ENCODE data around the gene PPARA.

The PPARA gene

DNA sequence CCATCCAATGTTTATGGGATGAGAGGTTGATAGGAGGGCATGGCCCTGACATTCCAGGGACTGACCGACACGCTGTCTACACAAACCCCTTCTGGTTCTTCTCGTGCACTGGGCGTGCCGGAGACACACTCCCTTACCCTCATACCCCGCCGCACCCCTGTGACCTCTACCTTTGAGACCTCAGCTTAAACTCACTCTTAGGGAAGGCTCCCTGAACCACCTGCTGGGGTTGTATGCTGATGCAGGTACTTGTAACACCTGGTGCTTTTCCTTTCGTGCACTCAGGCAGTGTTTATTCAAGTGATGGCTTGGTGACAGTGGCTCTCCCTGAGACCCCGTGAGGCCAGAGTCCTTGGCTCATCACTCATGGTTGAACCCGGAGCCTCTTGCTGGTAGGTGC lies 12.0 kb downstream of the PPARA start:
- Mint-ChIP-seq H3K9me3 (no peaks in the 10 kb centered on the region), H3K27ac (no peak overlapping the region), H3K4me3 (no peak overlapping the region), H3K36me3 (peaks cover 37% of the 10 kb centered on the region), H3K27me3 (no peaks in the 10 kb centered on the region), H3K4me1 (peaks cover 4% of the 10 kb centered on the region)
- no peak for ATAC-seq

DNA sequence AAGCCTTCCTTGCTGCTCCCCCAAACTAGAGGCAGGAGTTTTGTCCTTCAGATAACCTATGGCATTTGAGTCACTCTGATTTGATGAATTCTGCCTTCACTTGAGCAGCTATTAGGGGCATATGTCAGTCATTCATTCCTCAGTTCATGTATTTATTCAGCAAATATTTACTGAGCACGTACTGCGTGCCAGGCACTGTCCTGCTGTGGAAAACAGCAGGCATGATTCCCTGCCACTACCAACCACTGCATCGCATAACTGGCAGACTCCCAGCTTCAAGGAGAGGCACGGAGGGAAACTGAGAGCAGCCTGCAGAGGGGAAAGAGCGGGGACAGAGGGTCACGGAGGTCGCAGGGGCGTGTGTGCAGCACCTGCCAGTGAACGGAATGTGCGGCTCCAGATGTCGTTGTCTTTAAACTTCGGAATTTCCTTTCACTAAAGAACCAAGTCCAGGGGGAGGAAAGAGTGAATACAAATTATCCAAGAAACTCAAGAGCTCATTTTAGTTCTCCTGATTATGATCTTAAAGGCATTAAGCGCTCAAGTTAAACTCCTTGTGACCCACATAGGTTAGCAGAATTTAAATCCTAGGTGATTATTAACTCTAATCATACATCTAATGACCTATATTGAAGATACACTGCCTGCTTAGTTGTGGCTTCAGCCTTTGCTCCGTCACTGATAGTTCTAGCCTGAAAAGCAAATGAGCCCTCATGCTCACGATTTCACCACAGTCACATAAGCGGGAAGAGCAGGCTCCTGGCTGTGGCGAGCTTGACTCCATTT lies 12.6 kb downstream of the PPARA start:
- H3K4me1 Mint-ChIP-seq = peaks cover 4% of the 10 kb centered on the region
- no peak overlapping the region for H3K27ac Mint-ChIP-seq
- peaks cover 30% of the 10 kb centered on the region for H3K36me3 Mint-ChIP-seq
- ATAC-seq = no peak
- no peaks in the 10 kb centered on the region for H3K27me3 Mint-ChIP-seq
- no peaks in the 10 kb centered on the region for H3K9me3 Mint-ChIP-seq
- H3K4me3 Mint-ChIP-seq = no peak overlapping the region

- no peaks in the 10 kb centered on the region for H3K27me3 Mint-ChIP-seq
- no peak overlapping the region for H3K4me3 Mint-ChIP-seq
- ATAC-seq = no peak
- H3K36me3 Mint-ChIP-seq = peaks cover 30% of the 10 kb centered on the region
- no peaks in the 10 kb centered on the region for H3K9me3 Mint-ChIP-seq
- peaks cover 4% of the 10 kb centered on the region for H3K4me1 Mint-ChIP-seq
- no peak overlapping the region for H3K27ac Mint-ChIP-seq
These were observed 13.2 kb downstream of the PPARA start for GRCh38 chr22:46163557-46163888.

DNA sequence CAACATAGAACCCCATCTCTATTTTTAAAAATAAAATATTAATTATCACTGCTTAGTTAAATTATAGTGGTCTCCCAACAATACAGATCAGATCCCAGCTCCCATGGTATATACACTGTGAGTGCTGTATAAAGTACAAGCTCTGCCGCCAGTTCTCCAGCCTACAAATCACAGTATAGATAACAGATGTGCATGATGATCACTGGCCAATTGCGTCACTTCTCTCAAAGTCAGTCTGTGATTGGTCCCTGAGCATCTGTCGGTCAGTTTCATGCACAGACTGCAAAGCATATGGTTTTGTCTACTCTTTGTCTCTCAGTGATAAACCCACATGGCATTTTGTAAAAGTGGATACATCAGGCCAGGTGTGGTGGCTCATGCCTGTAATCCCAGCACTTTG lies 15.7 kb downstream of the PPARA start:
- Mint-ChIP-seq H3K4me3 (no peak overlapping the region), H3K27ac (no peak overlapping the region), H3K27me3 (no peaks in the 10 kb centered on the region), H3K9me3 (no peaks in the 10 kb centered on the region), H3K36me3 (peaks cover 16% of the 10 kb centered on the region), H3K4me1 (peaks cover 8% of the 10 kb centered on the region)
- ATAC-seq = no peak

DNA sequence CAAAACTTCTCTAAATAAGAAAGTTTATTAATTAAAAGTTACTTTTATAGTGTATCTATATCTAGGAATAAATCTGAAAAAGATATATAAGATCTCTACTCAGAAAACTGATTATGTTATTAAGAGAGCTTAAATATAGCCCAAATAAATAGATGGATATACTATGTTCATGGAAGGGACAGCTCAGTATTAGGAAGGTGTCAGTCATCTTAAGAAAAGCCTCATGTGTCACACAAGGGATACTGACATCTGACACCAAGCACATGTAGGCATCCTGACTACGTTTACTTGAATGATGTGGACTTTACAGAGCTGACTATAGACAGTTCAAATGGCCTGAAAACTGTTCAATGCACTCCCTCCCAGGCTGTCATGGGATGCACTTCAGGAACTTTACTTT lies 19.3 kb downstream of the PPARA start:
- H3K4me1 Mint-ChIP-seq = peaks cover 31% of the 10 kb centered on the region
- no peak for ATAC-seq
- H3K27me3 Mint-ChIP-seq = no peaks in the 10 kb centered on the region
- no peaks in the 10 kb centered on the region for H3K9me3 Mint-ChIP-seq
- H3K4me3 Mint-ChIP-seq = no peak overlapping the region
- peaks cover 17% of the 10 kb centered on the region for H3K36me3 Mint-ChIP-seq
- no peak overlapping the region for H3K27ac Mint-ChIP-seq

DNA sequence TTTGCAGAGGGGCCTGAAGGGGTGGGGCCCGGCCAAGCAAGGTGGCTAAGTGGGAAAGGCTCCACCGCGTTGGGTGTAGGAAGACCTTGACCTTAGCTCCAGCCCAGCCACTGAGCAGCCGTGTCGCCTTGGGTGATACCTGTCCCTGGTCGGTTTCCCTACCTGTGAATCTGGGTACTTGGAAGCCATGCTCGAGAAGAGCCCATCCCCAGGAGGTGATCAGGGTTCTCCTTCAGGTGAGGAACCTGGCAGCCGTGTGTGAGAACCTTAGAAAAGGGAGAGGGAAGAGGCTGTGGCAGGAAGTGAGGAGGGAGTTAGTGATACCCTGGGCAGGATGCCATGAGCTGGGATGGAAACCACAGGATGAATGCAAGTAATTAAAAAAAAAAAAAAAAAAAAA lies 21.6 kb downstream of the PPARA start:
- no peaks in the 10 kb centered on the region for H3K27me3 Mint-ChIP-seq
- peaks cover 23% of the 10 kb centered on the region for H3K36me3 Mint-ChIP-seq
- no peaks in the 10 kb centered on the region for H3K9me3 Mint-ChIP-seq
- no peak overlapping the region for H3K4me3 Mint-ChIP-seq
- peaks cover 31% of the 10 kb centered on the region for H3K4me1 Mint-ChIP-seq
- no peak for ATAC-seq
- no peak overlapping the region for H3K27ac Mint-ChIP-seq

DNA sequence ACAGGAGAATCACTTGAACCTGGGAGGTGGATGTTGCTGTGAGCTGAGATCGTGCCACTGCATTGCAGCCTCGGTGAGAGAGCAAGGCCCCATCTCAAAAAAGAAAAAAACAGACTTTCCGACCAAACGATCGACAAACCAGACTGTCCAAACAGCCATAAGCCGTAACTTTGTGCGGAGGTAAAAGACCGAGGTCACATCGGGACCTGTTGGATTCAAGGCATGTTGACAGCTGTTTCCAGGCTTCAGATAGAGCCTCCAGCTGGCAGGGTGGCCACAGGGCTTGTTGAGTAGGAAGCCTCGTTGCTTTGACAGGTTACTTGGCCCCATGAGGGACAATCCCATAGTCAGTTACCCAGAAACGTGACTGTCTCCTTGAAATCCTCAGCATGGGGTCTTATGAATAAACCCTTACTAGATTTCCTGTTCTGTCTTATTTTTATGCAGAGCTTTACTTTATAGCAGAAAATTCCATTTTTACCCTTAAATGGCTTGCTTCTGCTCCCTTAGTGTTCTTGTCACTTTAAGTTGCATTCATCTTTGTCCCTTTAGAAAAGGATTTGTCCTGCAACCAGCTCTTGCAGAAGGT lies 22.3 kb downstream of the PPARA start:
- H3K27ac Mint-ChIP-seq = no peak overlapping the region
- no peaks in the 10 kb centered on the region for H3K9me3 Mint-ChIP-seq
- no peaks in the 10 kb centered on the region for H3K27me3 Mint-ChIP-seq
- ATAC-seq = no peak
- H3K4me1 Mint-ChIP-seq = peaks cover 31% of the 10 kb centered on the region
- peaks cover 29% of the 10 kb centered on the region for H3K36me3 Mint-ChIP-seq
- H3K4me3 Mint-ChIP-seq = no peak overlapping the region

GRCh38 chr22:46173152-46173551 lies 22.8 kb downstream of the PPARA start:
- H3K27me3 Mint-ChIP-seq = no peaks in the 10 kb centered on the region
- H3K9me3 Mint-ChIP-seq = peaks cover under 1% of the 10 kb centered on the region
- peaks cover 34% of the 10 kb centered on the region for H3K36me3 Mint-ChIP-seq
- no peak overlapping the region for H3K27ac Mint-ChIP-seq
- H3K4me1 Mint-ChIP-seq = peaks cover 31% of the 10 kb centered on the region
- H3K4me3 Mint-ChIP-seq = no peak overlapping the region
- ATAC-seq = no peak

- H3K27me3 Mint-ChIP-seq = no peaks in the 10 kb centered on the region
- peaks cover 30% of the 10 kb centered on the region for H3K4me1 Mint-ChIP-seq
- H3K4me3 Mint-ChIP-seq = no peak overlapping the region
- H3K27ac Mint-ChIP-seq = no peak overlapping the region
- peaks cover 59% of the 10 kb centered on the region for H3K36me3 Mint-ChIP-seq
- no peak for ATAC-seq
- H3K9me3 Mint-ChIP-seq = peaks cover 13% of the 10 kb centered on the region
These were observed 25.3 kb downstream of the PPARA start for GRCh38 chr22:46175631-46176030.

GRCh38 chr22:46176508-46177003 lies 26.2 kb downstream of the PPARA start:
- Mint-ChIP-seq H3K4me3 (no peak overlapping the region), H3K9me3 (peaks cover 22% of the 10 kb centered on the region), H3K4me1 (peaks cover 21% of the 10 kb centered on the region), H3K36me3 (peaks cover 62% of the 10 kb centered on the region), H3K27me3 (no peaks in the 10 kb centered on the region), H3K27ac (no peak overlapping the region)
- no peak for ATAC-seq

GRCh38 chr22:46178755-46179505 lies 28.6 kb downstream of the PPARA start:
- peaks cover 4% of the 10 kb centered on the region for H3K4me1 Mint-ChIP-seq
- H3K4me3 Mint-ChIP-seq = no peak overlapping the region
- ATAC-seq = no peak
- H3K27ac Mint-ChIP-seq = no peak overlapping the region
- H3K9me3 Mint-ChIP-seq = peaks cover 22% of the 10 kb centered on the region
- peaks cover 74% of the 10 kb centered on the region for H3K36me3 Mint-ChIP-seq
- no peaks in the 10 kb centered on the region for H3K27me3 Mint-ChIP-seq

- ATAC-seq = no peak
- H3K36me3 Mint-ChIP-seq = peaks cover 77% of the 10 kb centered on the region
- H3K4me3 Mint-ChIP-seq = no peak overlapping the region
- no peaks in the 10 kb centered on the region for H3K27me3 Mint-ChIP-seq
- H3K9me3 Mint-ChIP-seq = peaks cover 22% of the 10 kb centered on the region
- H3K27ac Mint-ChIP-seq = no peak overlapping the region
- no peaks in the 10 kb centered on the region for H3K4me1 Mint-ChIP-seq
These were observed 29.4 kb downstream of the PPARA start for GRCh38 chr22:46179748-46180147.

- Mint-ChIP-seq H3K27ac (no peak overlapping the region), H3K9me3 (peaks cover 22% of the 10 kb centered on the region), H3K4me3 (no peak overlapping the region), H3K27me3 (no peaks in the 10 kb centered on the region), H3K36me3 (peaks cover 84% of the 10 kb centered on the region), H3K4me1 (no peaks in the 10 kb centered on the region)
- no peak for ATAC-seq
These were observed 30.2 kb downstream of the PPARA start for GRCh38 chr22:46180370-46181137.

GRCh38 chr22:46183733-46184132 lies 33.4 kb downstream of the PPARA start:
- Mint-ChIP-seq H3K27me3 (no peaks in the 10 kb centered on the region), H3K27ac (no peak overlapping the region), H3K36me3 (peaks cover 82% of the 10 kb centered on the region), H3K4me3 (no peak overlapping the region), H3K9me3 (peaks cover 16% of the 10 kb centered on the region), H3K4me1 (no peaks in the 10 kb centered on the region)
- ATAC-seq = no peak

GRCh38 chr22:46185283-46185682 lies 35.0 kb downstream of the PPARA start:
- Mint-ChIP-seq H3K27ac (no peak overlapping the region), H3K36me3 (peaks cover 71% of the 10 kb centered on the region), H3K4me1 (no peaks in the 10 kb centered on the region), H3K4me3 (no peak overlapping the region), H3K27me3 (no peaks in the 10 kb centered on the region), H3K9me3 (peaks cover 11% of the 10 kb centered on the region)
- ATAC-seq = no peak
